GM21723 (cell line): ENCODE results near the gene KRT6B.

Source experiments
- ATAC-seq: cut with Tn5 transposase; IDR thresholded peaks from one replicate; pipeline ENCODE4 v1.9.1; 2021; ENCODE audit warnings: mild to moderate bottlenecking, moderate library complexity; ENCODE audit not compliant: unreplicated experiment

KRT6B gene

GRCh38 chr12:52437508-52437907 is 14.4 kb downstream of the KRT6B start:
- ATAC-seq, result no peak

GRCh38 chr12:52436828-52437474 is 15.0 kb downstream of the KRT6B start:
- ATAC-seq, result no peak

GRCh38 chr12:52436000-52436827 is 15.7 kb downstream of the KRT6B start:
- no peak for ATAC-seq

GRCh38 chr12:52435659-52435999 is 16.3 kb downstream of the KRT6B start:
- ATAC-seq, result no peak

- ATAC-seq, result no peak
These were observed 17.0 kb downstream of the KRT6B start for GRCh38 chr12:52434760-52435530.

GRCh38 chr12:52434081-52434733 is 17.7 kb downstream of the KRT6B start, which contains the start of gene KRT75:
Gene KRT75, minus strand, starts transcription at chr12:52434371. Its CDS starts 67 bp downstream, at chr12:52434304.
- ATAC-seq, result no peak

- ATAC-seq, result no peak
These were observed 18.4 kb downstream of the KRT6B start for GRCh38 chr12:52433501-52434080.

GRCh38 chr12:52432559-52433207 is 19.3 kb downstream of the KRT6B start:
- no peak for ATAC-seq

GRCh38 chr12:52428121-52428520 is 23.8 kb downstream of the KRT6B start:
- no peak for ATAC-seq

GRCh38 chr12:52427083-52427482 is 24.9 kb downstream of the KRT6B start:
- ATAC-seq, result no peak

GRCh38 chr12:52426034-52426433 is 25.9 kb downstream of the KRT6B start:
- ATAC-seq, result no peak

GRCh38 chr12:52425466-52425865 is 26.5 kb downstream of the KRT6B start:
- ATAC-seq, result no peak

GRCh38 chr12:52423661-52424500 is 28.1 kb downstream of the KRT6B start:
- no peak for ATAC-seq

GRCh38 chr12:52423035-52423434 is 28.9 kb downstream of the KRT6B start:
- no peak for ATAC-seq

- ATAC-seq, result no peak
These were observed 32.3 kb downstream of the KRT6B start for GRCh38 chr12:52419656-52420055.

GRCh38 chr12:52418576-52419110 is 33.3 kb downstream of the KRT6B start:
- no peak for ATAC-seq

GRCh38 chr12:52417740-52418139 is 34.2 kb downstream of the KRT6B start:
- no peak for ATAC-seq

GRCh38 chr12:52416795-52417194 is 35.2 kb downstream of the KRT6B start:
- no peak for ATAC-seq
